SU-DHL-6 (cell line): ENCODE results near the gene RHBDF2.

ENCODE experiments used
- H2AFZ ChIP-seq: fragments of 200-600 bp; sonication (generic); 2 replicates; pipeline ENCODE4 v1.6.1; 2014; ENCODE audit warnings: low read depth, mild to moderate bottlenecking, moderate library complexity, mixed read lengths, antibody characterized with exemption, low read length; ENCODE audit not compliant: severe bottlenecking
- H3F3A ChIP-seq: fragments of 200-600 bp; shearing (Covaris generic); 2 replicates; pipeline ENCODE4 v1.6.0; 2016; ENCODE audit warnings: antibody characterized with exemption, mild to moderate bottlenecking; ENCODE audit not compliant: insufficient read depth
- H3K27ac ChIP-seq: fragments of 200-600 bp; sonication (generic); 2 replicates; pipeline ENCODE4 v1.5.1; 2016; ENCODE audit warnings: low read depth, mild to moderate bottlenecking, low read length, moderate library complexity, mixed read lengths
- H3K27me3 ChIP-seq: fragments of 200-600 bp; sonication (generic), shearing (Covaris generic); 2 replicates; pipeline ENCODE4 v1.6.0; 2014; ENCODE audit warnings: mild to moderate bottlenecking, low read length
- H3K36me3 ChIP-seq: fragments of 200-600 bp; sonication (generic); 2 replicates; pipeline ENCODE4 v1.6.1; 2014; ENCODE audit warnings: mild to moderate bottlenecking, low read length, mixed read lengths
- H3K4me2 ChIP-seq: fragments of 300-600, 200-600 bp; shearing (Covaris generic), sonication (generic); 2 replicates; pipeline ENCODE4 v1.6.0; 2014; ENCODE audit warnings: low read length, low read depth, mild to moderate bottlenecking; ENCODE audit not compliant: poor library complexity, severe bottlenecking
- H3K4me3 ChIP-seq: fragments of 200-600 bp; sonication (generic); 2 replicates; pipeline ENCODE4 v1.5.1; 2014; ENCODE audit warnings: antibody characterized with exemption, low read length, mild to moderate bottlenecking, mixed read lengths; ENCODE audit not compliant: insufficient read depth, poor library complexity, severe bottlenecking
- H3K79me2 ChIP-seq: fragments of 200-600 bp; sonication (generic); 2 replicates; pipeline ENCODE4 v1.6.1; 2014; ENCODE audit warnings: mild to moderate bottlenecking, low read length, moderate library complexity; ENCODE audit not compliant: insufficient read depth
- H3K9ac ChIP-seq: fragments of 200-600 bp; sonication (generic); 2 replicates; pipeline ENCODE4 v1.7.0; 2014; ENCODE audit warnings: mild to moderate bottlenecking, low read length
- H3K9me2 ChIP-seq: fragments of 200-600 bp; sonication (generic); replicated peaks from 2 replicates; pipeline ENCODE4 v1.6.1; 2014; ENCODE audit warnings: low read length; ENCODE audit not compliant: insufficient read depth
- H3K9me3 ChIP-seq: fragments of 200-600 bp; sonication (generic); 2 replicates; pipeline ENCODE4 v1.6.1; 2014; ENCODE audit warnings: low read length, mixed read lengths; ENCODE audit not compliant: insufficient read depth
- H4K20me1 ChIP-seq: fragments of 200-600 bp; sonication (generic); 2 replicates; pipeline ENCODE4 v1.6.1; 2014; ENCODE audit warnings: low read depth, mild to moderate bottlenecking, antibody characterized with exemption, low read length, moderate library complexity, mixed read lengths
- CTCF ChIP-seq: fragments of 200-600 bp; sonication (generic); IDR thresholded peaks from one replicate; pipeline ENCODE4 v1.5.1; 2017; ENCODE audit warnings: antibody characterized with exemption, mild to moderate bottlenecking, low read length, moderate library complexity; ENCODE audit not compliant: insufficient read depth, poor library complexity, severe bottlenecking
- EZH2phosphoT487 ChIP-seq: fragments of 200-600 bp; sonication (generic), shearing (Covaris generic); conservative IDR thresholded peaks from 2 replicates; pipeline ENCODE4 v1.6.1; 2018; ENCODE audit warnings: mild to moderate bottlenecking, antibody characterized with exemption, low read length, moderate library complexity, mixed read lengths

Gene RHBDF2

GRCh38 chr17:76445697-76446448 lies 55.4 kb downstream of the RHBDF2 start:
- no peak overlapping the region for H3K4me2 ChIP-seq
- peaks cover 7% of the 10 kb centered on the region; the same call in 1 of the 2 replicates for H4K20me1 ChIP-seq
- TF ChIP-seq CTCF (no peak), EZH2phosphoT487 (no peak)
- H3K9me2 ChIP-seq: no peaks in the 10 kb centered on the region
- H2AFZ ChIP-seq: no peak overlapping the region
- H3K9ac ChIP-seq: no peak overlapping the region
- no peaks in the 10 kb centered on the region for H3K27me3 ChIP-seq
- H3K36me3 ChIP-seq: no peaks in the 10 kb centered on the region
- H3K79me2 ChIP-seq: peaks cover 39% of the 10 kb centered on the region; the same call in 1 of the 2 replicates
- H3F3A ChIP-seq: no peaks in the 10 kb centered on the region
- no peak overlapping the region for H3K4me3 ChIP-seq
- no peak overlapping the region for H3K27ac ChIP-seq
- no peaks in the 10 kb centered on the region for H3K9me3 ChIP-seq

- Histone ChIP-seq H3K9me2 (no peaks in the 10 kb centered on the region), H3K27me3 (no peaks in the 10 kb centered on the region), H3K36me3 (no peaks in the 10 kb centered on the region), H3K79me2 (peaks cover 32% of the 10 kb centered on the region; the same call in 1 of the 2 replicates), H3K4me2 (no peak overlapping the region), H3F3A (no peaks in the 10 kb centered on the region), H3K9me3 (no peaks in the 10 kb centered on the region), H3K4me3 (no peak overlapping the region), H3K9ac (no peak overlapping the region), H3K27ac (no peak overlapping the region), H4K20me1 (peaks cover 7% of the 10 kb centered on the region; the same call in 1 of the 2 replicates), H2AFZ (no peak overlapping the region)
- no peak for TF ChIP-seq EZH2phosphoT487
- no peak for TF ChIP-seq CTCF
Measured at GRCh38 chr17:76444518-76445311, 56.5 kb downstream of the RHBDF2 start.

GRCh38 chr17:76442341-76443338 lies 58.6 kb downstream of the RHBDF2 start:
- H3K9ac ChIP-seq: no peak overlapping the region
- no peak overlapping the region for H3K27ac ChIP-seq
- no peaks in the 10 kb centered on the region for H3F3A ChIP-seq
- H3K27me3 ChIP-seq: no peaks in the 10 kb centered on the region
- H2AFZ ChIP-seq: no peak overlapping the region
- H3K79me2 ChIP-seq: peaks cover 28% of the 10 kb centered on the region; the same call in 1 of the 2 replicates
- no peaks in the 10 kb centered on the region; the same call in 1 of the 2 replicates for H4K20me1 ChIP-seq
- no peak overlapping the region for H3K4me2 ChIP-seq
- no peak overlapping the region for H3K4me3 ChIP-seq
- H3K9me3 ChIP-seq: no peaks in the 10 kb centered on the region
- TF ChIP-seq CTCF (no peak), EZH2phosphoT487 (no peak)
- H3K36me3 ChIP-seq: no peaks in the 10 kb centered on the region
- H3K9me2 ChIP-seq: no peaks in the 10 kb centered on the region
